ENCODE measurements around the gene KRTAP10-3.
"Not testable (repeated sequence)": the region's sequence is repeated elsewhere in the genome, so short reads cannot be mapped to it uniquely, and the experiment has no call there.

KRTAP10-3 gene, protein sequence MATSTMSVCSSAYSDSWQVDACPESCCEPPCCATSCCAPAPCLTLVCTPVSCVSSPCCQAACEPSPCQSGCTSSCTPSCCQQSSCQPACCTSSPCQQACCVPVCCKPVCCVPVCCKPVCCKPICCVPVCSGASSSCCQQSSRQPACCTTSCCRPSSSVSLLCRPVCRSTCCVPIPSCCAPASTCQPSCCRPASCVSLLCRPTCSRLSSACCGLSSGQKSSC

DNA sequence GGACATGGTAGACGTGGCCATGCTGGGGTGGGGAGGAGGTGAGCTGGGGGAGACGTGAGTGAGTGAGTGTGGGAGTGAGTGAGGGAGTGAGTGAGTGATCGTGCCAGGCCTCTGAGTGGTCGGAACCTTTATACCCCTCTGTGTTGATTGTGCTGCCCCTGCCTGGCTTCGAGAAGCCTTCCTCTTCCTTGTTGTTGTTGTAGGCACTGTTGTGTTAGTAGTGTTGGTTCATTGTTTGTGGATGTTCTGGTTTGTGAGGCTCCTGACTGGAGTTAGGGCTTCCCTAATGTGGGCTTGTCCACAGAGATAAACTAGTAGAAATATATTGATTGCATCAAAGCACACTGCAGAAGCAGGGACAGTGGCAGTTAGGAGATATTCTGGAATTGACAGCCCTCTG is at the start of gene KRTAP10-3:
Gene KRTAP10-3, minus strand, starts transcription at position 101 of the 400 bp plus-strand sequence. Its CDS starts 80 bp downstream, at position 21.
- DNase-seq (ENCODE audit: low read depth): no peak

DNA sequence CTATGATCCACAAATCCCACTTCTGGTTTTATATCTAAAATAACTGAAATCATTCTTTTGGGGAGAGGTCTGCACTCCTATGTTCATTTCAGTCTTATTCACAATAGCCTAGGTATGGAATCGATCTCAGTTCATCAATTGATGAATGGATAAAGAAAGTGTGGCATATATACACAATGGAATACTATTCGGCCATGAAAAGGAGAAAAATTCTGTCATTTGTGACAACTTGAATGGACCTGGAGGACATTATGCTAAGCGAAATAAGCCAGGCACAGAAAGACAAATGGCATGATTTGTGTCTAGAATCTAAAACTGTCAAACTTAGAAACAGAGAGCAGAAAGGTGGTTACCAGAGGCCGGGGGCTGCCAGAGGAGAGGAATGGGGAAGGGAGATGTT is 47.9 kb upstream of the KRTAP10-3 start:
- DNase-seq (ENCODE audit: low read depth): no peak

DNA sequence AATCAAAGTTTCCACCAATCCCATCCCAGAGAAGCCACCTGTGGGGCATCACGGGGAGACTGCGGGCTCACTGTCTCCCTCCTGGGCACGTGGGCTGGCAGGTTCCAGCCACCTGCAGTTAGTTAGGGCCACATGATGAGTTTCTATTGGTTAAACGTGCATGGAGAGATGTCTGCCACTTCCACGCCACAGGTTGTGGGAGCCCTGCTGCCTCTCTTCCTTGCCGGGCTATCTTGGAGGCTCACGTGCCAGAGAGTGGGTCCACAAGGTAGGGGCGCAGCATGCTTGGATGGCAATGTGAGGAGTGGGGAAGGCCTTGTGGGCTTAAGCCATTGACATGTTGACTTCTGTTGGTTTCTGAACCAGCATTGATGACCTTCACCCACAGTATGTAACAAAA is 45.3 kb upstream of the KRTAP10-3 start:
- DNase-seq (ENCODE audit: low read depth): no peak

DNA sequence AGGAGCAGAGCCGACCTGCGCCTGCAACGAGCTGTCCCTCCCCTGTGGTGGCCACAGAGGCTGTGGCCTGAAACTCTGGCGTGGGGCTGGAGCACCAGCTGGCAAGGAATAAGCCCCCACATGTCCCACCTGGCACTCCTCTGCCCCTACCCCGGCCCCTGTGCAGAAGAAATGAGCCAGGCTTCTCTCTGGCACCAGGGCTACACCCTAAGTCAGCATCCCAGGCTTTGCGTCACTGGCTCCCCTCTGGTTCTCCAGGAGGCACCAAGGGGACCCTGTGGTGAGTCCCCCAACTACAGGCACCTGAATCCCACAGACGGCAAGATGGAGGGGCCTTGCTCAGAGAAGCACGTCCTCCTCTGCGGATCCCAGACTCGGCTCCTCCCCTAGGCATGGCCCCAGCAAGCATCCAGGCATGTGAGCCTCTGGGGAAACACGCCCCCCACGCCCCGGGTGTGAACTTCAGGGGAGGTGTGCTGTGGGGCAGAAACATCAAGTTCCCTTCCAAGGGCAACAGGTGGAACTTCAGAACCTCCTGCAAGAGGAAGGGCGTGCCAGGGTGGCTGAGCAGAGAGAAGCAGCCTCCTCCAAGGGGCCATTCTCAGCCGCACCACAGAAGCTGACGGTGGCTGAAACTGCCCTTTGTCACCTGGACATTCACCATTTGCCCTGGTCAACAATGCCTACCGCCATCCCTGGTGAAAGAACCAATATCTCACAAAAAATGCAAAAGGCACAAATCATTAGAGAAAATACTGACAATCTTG is 44.7 kb upstream of the KRTAP10-3 start:
- no peak for DNase-seq (ENCODE audit: low read depth)

DNA sequence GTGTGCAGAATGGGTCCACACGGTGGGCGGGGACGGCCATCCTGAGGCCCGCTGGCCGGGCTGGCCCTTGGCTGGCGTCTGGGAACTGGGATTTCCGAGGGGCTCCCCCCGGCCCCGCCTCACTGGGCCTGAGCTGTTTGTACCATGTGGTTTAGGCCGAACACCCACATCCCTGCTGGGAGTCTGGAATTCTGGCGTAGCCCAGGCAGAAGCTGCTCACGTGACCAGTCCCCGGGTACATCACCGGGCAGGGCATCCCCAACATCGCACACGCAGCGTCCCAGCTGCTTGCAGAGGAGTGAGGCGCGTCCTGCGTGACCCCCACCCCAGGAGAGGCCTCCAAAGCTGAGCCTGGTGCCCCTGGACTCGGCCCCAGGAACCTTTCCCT is 43.9 kb upstream of the KRTAP10-3 start:
- DNase-seq (ENCODE audit: low read depth): no peak

DNA sequence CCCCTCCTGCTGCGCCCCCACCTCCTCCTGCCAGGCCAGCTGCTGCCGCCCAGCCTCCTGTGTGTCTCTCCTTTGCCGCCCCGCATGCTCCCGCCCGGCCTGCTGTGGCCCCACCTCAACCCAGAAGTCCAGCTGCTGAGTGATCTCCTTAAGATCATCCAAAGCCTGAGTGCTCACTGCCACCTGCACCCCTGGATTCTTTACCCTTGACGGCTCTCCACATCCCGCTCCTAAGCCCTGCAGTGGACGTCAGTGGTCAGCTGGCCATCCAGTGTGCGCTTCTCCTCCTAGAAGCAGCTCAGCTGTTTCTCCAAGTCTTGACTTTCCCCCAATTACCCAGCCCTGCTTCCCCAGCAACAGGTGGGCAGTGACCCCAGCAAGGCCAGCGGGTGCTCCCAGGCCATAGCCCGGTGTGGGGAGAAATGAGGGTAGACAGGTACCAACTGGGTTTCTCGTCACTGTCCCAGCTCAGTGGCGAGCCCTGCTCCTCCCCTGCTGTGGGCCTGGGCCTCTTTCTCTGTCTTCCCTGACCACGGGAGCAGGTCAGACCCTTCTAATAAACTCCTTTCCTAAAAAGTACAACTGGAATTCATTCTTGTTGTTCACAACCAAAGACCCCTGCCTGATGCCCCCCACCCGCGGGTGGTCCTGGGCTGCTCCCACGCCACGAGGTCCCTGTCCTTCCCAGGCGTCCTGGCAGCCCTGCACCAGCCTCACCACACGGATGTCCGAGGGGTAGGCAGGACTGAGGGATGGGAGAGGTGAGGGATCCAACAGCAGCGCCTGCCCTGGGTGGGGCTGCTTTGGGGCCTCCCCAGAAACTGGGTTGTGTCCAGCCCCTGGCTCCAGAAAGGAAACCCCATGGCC is 43.2 kb upstream of the KRTAP10-3 start:
- DNase-seq (ENCODE audit: low read depth): no peak

DNA sequence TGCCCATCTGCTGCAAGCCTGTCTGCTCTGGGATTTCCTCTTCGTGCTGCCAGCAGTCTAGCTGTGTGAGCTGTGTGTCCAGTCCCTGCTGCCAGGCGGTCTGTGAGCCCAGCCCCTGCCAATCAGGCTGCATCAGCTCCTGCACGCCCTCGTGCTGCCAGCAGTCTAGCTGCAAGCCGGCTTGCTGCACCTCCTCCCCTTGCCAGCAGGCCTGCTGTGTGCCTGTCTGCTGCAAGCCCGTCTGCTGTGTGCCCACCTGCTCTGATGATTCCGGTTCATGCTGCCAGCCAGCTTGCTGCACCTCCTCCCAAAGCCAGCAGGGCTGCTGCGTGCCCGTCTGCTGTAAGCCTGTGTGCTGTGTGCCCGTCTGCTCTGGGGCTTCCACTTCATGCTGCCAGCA is 42.5 kb upstream of the KRTAP10-3 start:
- not testable (repeated sequence) for DNase-seq (ENCODE audit: low read depth)

DNA sequence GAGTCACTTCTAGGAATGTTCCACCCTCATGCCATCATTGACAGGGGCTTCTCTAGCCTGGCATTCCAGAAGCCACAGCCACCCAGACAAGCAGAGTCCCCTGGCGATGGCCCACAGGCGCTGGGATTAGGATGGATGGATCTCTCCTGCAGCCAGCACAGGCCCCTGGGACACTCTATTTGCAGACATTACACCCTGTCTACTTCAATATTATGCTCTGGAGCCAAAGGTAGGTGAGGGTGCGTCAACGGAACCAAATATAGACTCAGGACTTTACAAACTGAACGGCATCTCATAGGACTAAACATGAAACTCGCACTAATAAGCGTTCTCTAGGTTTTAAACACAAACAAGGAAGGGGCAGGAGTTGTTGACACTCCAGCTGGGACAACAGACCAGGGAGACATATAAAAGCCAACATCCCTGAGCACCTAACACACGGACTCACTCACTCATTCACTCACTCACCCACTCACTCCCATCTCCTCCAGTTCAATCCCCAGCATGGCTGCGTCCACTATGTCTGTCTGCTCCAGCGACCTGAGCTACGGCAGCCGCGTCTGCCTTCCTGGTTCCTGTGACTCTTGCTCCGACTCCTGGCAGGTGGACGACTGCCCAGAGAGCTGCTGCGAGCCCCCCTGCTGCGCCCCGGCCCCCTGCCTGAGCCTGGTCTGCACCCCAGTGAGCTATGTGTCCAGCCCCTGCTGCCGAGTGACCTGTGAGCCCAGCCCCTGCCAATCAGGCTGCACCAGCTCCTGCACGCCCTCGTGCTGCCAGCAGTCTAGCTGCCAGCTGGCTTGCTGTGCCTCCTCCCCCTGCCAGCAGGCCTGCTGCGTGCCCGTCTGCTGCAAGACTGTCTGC is 41.8 kb upstream of the KRTAP10-3 start, which contains the start of gene KRTAP10-7:
Gene KRTAP10-7, plus strand, starts transcription at position 480 of the 861 bp plus-strand sequence. Its CDS starts 25 bp downstream, at position 505.
- not testable (repeated sequence) for DNase-seq (ENCODE audit: low read depth)

DNA sequence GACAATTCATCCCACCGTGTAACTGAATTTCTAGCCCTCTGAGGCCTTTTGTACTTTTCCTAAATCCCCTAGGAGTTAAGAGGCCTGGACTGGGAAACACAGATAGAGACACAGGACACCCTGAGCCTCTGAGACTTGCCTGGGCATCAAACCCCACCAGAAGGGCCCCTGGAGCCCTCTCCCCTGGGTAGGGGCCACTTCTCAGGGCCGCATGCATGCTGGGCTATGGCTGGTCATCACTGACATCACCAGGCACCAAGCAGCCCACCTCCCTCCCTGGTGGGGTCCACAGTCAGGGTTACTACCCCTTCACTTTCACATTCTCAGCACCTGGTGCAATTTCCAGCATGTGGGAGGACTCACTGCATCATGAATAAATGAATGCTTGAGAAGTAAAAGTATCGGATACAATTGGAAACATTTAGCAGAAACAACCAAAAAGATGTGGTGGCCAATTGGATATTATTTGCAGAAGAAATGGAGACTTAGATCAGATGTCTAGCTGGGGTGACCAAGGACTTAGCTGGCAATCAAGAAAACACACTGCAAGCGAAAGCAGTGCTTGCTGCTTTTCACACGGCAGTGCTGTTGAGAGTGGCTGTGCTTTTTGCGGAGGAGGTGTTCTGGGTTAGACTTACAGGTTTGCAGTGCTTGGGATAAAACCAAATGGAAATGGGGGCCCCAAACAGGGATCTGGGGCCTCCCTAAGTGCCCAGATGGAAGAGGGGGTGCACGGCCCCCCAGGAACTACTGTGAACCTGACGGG is 40.9 kb upstream of the KRTAP10-3 start:
- DNase-seq (ENCODE audit: low read depth): no peak

DNA sequence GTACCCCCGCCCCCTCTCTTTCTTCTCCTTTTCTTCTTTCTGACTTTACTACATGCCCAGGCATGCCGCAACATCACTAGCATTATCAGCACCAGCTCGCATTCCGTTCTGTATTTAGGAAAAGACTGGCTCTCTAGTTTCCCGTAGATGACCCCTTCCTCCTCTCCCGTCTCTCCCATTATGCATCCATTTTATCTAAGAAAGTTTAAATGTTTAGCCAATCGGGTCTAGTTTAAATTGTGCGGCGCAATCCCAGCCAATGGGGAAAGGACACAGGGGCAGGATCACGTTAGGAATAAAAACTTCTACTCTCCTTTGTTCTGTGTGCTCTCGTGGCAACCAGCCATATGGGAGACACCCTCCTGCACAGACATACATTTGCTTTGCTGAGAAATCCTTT is 39.5 kb upstream of the KRTAP10-3 start:
- no peak for DNase-seq (ENCODE audit: low read depth)

DNA sequence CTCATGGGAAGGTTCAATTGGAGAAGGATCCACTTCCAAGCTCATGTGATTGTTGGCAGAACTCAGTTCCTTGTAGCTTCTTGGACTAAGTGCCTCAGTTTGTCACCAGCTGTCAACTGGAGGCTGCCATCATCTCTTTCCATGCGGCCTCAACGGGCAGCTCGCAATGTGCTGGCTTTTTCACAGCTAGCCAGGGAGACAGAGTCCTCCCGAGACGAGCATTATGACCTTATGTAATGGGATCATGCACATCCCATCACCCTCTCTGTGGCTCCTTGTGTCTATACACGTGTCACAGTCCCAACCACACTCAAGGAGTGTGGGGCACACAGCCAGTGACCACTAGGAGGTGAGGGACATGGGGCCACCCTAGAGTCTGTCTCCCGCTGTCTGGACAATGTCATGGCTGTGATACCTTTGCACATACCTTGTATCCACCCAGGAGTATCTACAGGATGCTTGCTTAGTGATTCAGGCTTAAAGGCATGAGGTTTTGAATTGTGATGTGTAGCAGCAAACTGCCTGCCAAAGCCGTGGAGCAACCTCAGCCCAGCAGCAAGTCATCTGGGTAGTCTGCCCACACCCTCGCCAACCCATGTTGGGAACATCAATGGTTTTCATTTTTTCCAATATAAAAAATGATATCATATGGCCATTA is 37.6 kb upstream of the KRTAP10-3 start:
- DNase-seq (ENCODE audit: low read depth): no peak

DNA sequence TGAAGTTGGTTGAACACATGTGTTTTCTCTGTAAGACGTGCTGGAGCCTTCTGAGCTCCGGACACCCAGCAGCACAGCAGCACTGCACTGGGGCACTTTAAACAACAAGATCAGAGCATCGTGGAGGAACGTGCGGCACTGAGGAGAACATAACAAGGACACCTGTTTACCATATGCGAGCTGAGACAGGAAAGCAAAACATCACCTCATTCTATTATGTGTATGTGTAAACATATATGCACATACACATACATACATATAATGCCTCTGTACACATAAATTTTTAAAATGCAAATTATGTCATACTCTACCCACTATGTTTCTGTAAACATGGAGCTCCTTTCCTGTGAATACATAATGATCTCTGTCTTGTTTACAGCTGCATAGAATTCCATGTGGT is 36.9 kb upstream of the KRTAP10-3 start:
- DNase-seq (ENCODE audit: low read depth): no peak

DNA sequence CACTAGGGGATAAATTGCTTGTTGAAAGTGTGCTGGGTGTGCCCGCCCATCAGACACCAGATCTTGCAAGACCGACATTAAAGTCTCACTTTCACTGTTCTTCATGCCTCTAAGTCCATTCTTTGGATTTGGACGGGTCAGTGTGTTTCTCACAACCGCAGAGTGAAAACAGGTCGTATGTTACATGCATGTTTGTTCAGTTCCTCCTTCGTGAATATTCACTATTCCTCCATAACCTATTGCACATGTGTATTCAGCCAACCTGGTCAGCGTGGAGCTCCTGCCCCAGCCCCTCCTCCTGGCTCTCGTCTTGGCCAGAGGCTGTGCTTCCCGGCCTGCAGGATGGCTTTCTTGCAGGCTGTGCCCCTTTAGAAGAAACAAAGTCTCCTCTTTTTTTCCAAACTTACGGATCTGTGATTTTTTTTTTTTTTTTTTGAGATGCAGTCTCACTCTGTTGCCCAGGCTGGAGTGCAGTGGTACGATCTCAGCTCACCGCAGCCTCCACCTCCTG is 35.9 kb upstream of the KRTAP10-3 start:
- DNase-seq (ENCODE audit: low read depth): no peak

DNA sequence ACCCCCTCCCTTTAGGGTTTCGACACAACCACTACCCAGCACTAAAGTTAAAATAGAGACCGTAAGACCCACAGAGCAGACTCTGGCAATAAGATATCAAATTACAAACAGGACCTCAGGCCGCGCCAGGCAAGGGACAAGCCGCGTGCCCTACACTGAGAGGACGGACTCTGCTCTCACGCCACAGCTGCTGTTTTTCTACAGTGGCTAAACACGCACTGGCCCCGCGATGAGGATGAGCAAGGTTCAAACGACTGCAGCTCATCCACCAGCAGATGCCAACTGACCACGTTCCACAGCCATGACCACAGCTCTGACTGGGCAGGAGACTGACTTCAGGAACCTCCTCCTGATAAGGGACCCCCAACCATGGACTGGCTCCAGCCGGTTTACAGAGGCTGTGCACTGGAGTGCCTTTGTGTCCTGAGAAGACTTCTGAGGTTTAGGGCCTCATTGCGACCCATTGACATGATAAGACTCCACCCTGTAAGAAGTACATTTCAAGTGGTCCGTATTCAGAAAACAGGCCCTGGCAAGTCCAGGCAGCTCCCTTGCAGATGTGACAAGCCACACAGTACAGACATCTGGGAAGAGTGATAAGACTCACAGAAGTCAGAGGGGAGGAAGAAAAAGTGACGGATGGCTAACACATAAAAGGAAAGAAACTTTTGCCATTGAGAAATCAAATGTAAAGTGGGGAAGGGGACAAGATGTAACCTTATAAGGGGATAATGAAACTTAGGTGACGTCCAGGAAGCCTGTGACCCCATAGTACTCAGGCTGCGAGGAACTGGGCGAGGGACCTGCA is 35.2 kb upstream of the KRTAP10-3 start:
- no peak for DNase-seq (ENCODE audit: low read depth)

DNA sequence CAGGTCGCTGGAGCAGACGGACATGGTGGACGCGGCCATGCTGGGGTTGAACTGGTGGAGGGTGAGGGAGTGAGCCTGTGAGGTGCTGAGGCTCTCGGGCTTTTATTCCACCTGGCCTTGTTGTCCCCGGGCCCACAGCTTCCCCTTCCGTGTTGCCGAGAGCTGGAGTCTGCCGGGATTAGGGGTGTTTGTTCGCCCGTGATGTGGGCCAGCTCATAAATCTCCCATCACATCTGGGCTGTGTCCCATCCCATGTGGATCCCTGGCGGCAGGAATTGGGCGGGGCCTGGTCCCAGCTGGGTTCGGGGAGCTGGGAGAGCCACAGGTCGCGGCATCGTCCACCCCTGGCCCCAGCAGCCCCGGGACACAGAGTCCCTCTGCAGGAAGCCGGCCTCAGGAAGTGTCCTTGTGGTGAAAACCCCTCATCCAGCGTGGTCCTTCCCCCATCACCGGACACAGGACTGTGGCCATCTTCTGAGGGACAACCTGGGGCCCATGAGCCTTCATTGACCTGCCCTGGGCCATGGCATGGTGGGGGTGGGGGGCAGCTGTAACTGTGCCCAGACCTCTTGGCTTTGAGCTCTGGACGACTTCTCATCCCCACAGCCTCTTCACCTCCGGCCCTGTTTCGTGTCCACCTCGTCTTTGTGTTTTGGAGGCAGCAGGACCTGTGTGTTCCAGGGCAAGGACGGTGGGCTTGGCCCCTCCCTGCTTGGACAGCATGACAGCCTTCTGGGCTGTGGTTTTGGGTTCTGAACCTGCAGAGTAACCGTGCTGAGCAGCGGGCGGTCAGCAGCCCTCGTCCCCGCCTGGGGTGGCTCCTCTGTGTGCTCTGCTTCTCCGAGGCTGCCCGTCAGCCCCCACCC is 34.1 kb upstream of the KRTAP10-3 start, which contains the start of gene KRTAP10-6:
Gene KRTAP10-6, minus strand, starts transcription at position 60 of the 866 bp plus-strand sequence. Its CDS starts 21 bp downstream, at position 39.
- DNase-seq (ENCODE audit: low read depth): no peak

DNA sequence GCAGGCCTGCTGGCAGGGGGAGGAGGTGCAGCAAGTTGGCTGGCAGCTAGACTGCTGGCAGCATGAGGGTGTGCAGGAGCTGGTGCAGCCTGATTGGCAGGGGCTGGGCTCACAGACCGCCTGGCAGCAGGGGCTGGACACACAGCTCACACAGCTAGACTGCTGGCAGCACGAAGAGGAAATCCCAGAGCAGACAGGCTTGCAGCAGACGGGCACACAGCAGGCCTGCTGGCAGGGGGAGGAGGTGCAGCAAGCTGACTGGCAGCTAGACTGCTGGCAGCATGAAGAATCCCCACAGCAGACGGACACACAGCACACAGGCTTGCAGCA is 33.2 kb upstream of the KRTAP10-3 start:
- DNase-seq (ENCODE audit: low read depth): not testable (repeated sequence)

DNA sequence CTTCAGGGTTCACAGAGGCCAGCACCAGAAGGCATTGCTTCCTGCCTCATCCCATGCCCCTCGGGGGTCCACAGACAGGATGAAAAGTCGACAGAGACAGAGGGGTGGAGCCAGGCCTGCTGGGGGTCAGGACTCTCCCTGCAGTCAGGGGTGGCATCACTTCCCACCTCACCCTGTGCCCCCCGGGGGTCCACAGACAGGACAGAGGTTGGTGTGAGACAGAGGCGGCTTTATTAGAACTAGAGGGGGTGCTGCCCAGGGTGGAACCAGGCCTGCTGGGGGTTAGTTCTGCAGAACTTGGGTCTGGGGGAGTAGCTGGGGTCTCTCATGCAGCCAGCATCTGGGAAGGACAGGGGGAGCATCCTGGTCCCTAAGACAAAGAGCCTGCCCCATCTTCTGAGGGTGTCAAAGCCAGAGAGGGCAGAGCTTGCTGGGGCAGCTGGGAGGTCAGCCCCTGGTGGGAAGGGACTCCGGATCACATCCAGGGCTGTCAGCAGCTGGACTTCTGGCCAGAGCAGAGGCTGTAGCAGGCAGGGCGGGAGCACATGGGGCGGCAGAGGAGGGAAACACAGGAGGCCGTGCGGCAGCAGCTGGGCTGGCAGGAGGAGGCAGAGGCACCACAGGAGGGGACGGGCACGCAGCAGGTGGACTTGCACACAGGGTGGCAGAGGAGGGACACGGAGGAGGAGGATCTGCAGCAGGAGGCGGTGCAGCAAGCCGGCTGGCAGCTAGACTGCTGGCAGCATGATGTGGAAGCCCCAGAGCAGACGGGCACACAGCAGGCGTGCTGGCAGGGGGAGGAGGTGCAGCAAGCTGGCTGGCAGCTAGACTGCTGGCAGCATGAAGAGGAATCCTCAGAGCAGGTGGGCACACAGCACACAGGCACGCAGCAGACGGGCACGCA is 32.6 kb upstream of the KRTAP10-3 start:
- not testable (repeated sequence) for DNase-seq (ENCODE audit: low read depth)

Data from stimulated activated CD8-positive, alpha-beta memory T cell treated with anti-CD3 and anti-CD28 coated beads, Interleukin-12 subunit alpha, Interleukin-12 subunit beta, amount 100 ng/mL, for 1 hour (primary cell).